GM23248 (cell line): ENCODE results near the gene FZD10.

ENCODE experiments used
- EZH2 ChIP-seq: fragments of 200-600 bp; sonication (generic); IDR thresholded peaks from 2 replicates; pipeline ENCODE4 v1.6.1; 2018; ENCODE audit warnings: antibody characterized with exemption, mild to moderate bottlenecking; ENCODE audit not compliant: insufficient read depth, poor library complexity, severe bottlenecking
- EZH2phosphoT487 ChIP-seq: fragments of 200-600 bp; sonication (generic); IDR thresholded peaks from 2 replicates; pipeline ENCODE4 v1.6.1; 2018; ENCODE audit warnings: antibody characterized with exemption, moderate library complexity, mild to moderate bottlenecking, low read depth; ENCODE audit not compliant: insufficient read depth

DNA sequence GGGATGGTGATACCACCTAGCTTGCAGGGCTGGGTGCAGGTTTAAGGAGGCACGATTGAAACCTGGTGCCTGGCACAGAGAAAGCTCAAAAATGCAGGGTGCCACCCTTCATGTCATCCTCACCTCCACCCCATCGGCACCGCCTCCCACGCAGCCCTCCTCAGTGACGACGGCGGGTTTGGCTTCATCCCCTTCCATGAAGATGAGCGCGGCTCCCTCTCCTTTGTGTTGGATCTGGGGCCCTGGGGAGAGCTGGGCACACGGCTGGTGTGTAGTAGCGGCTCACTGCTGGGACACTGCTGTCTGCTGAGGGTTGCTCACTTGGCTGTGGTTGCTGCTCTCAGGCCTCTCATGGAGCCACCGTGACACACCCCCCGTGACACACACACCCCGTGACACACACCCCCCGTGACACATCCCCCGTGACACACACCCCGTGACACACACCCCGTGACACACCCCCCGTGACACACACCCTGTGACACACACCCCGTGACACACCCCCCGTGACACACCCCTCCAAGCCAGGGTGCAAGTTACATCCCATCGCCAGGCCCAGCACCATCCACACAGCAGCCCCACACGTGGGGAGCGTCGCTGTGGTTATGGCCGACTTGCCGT, 42.9 kb upstream of the FZD10 start:
- TF ChIP-seq EZH2phosphoT487, result no peak
- TF ChIP-seq EZH2, result no peak
